Cortex of kidney (tissue), 1 donor: ENCODE measurements around the gene HTR2B.
"Not testable (repeated sequence)": the region's sequence is repeated elsewhere in the genome, so short reads cannot be mapped to it uniquely, and the experiment has no call there.

ENCODE experiments used
- DNase-seq: peaks from one replicate; lab custom pipeline; 2025; lab: John Stamatoyannopoulos, UW

HTR2B gene

DNA sequence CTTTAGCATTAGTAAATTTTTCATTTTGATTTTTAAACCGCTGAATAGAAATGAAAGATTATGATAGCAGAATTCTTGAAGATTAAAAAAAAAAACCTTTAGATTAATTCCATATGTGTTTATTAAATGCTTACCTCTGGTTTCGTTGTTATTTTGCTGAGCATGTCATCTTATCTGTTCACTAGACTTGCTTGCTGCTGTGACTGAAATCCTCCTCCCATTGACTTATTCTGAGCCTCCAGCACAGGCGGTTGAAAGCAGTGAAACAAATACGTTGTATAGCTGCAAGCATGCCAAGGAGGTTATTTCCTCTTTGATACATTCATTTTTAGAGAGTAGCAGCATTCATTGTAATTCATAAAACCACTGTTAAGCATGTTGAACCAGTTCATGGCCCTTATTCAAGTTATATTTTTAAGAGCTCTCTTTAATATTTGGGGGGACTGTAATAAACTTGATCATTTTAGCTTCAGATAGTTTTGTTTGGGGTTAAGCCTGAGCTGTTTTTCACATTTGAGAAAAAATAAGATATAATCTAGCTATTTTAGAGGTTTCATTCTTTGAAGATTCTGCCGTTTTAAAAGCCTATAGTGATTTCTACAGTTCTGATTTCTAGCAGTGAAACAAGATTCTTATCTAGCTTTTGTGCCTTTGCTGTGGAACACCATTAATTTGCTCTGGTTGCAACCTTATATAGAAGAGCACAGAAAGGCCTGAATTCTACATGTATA, at the start of gene HTR2B:
TSS of gene HTR2B (minus strand) at position 205 of the 731 bp plus-strand sequence. CDS start 1,278 bp downstream, outside the sequence.
- no peak for DNase-seq

DNA sequence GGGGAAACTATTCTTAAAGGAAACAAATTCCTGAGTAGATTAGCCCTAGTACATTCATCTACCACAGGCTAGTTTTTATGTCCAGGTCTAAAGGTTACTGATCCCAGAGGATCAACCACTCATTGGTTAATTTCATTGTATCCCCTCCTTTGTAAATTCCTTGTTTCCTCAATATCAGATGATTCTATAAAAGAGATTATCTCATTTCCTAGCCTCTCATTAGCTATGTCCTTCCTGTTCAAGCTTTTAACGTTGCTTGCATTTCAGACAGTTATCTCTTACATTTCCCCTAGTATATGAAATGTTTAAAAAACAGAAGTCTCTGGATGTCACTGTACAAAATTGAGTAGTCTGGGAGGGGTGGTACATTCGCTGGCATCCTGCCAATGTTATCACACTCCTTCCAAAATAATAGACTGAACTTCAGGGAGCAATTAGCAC, 49.4 kb upstream of the HTR2B start:
- no peak for DNase-seq

DNA sequence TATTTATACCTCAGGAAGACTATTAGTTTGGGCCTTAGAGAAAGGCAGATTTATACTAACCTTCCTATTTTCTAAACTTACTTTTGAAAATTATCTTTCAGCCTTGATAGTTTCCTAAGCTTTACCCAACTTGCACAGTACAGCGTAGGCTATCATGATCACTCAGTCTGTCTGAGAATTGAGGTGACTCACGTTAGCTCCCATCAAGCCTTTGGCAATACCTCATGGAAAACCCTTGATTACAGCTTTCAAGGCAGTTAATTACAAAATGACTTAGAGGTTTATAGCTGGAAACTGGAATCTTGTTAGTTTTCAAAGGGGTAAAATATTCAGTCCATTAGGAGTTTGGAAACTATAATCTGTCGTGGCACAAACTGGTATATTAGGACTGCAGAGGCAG, 47.2 kb upstream of the HTR2B start:
- DNase-seq, result no peak

DNA sequence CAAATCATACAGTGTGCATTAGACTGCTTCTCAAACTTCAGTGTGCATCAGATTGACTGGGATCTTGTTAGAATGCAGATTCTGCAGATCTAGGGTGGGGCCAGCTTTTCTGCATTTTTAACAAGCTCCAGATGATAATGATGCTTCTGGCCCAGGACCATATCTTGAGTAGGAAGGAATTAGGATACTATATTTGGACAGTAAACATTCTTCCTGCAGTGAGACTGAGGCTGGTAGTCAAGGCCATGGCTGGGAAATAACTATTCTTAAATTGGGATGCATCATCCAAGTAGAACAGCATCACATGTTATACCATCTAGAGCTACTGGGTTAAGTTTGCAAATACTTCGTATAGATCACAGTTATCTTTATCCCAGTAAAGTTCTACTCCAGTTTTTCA, 45.2 kb upstream of the HTR2B start:
- no peak for DNase-seq

DNA sequence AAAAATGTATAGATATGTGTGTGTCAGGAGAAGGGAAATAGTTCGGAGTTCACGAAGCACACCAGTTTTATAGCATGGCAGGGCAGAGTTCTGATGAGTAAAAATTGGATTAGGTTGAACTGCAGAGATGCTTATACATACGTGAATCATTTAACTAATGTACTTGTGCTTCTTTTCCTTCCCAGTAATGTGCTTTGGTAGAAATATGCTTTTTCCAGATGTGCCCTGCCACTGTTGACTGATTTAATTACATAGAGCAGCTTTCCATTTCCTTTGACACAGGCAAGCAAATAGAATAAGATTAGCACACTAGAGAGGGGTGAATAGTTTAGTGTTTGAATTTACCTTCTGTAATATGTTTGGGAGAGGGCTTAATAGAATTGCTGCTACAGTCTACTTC, 44.6 kb upstream of the HTR2B start:
- no peak for DNase-seq

DNA sequence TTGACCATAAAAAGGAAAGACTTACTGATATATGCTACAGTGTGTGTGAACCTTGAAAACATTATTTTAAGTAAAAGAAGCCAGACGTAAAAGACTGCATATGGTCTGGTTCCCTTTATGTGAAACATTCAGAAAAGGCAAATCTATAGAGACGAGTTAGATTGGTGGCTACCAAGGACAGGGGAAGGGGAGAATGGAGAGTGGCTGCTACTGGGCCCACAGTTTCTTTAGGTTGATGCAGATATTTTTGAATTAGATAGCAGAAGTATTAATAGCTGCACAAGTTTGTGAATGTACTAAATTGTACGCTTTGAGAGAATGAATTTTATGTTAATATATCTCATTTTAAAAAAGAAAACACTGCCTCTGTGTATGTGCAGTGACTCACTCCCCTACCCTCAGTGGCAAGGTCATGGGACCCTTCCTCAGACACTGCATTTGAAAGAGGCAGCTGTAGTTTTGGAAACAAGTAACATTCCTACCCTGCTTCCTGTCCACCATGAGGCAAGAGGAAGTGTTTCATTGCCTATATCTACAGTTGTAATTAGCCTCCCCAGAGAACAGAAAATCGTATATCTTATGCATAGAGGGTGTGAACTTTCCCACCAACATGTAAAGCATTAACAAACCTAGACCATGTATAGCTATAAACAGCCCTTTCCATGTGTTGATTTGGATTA, 43.8 kb upstream of the HTR2B start:
- no peak for DNase-seq

DNA sequence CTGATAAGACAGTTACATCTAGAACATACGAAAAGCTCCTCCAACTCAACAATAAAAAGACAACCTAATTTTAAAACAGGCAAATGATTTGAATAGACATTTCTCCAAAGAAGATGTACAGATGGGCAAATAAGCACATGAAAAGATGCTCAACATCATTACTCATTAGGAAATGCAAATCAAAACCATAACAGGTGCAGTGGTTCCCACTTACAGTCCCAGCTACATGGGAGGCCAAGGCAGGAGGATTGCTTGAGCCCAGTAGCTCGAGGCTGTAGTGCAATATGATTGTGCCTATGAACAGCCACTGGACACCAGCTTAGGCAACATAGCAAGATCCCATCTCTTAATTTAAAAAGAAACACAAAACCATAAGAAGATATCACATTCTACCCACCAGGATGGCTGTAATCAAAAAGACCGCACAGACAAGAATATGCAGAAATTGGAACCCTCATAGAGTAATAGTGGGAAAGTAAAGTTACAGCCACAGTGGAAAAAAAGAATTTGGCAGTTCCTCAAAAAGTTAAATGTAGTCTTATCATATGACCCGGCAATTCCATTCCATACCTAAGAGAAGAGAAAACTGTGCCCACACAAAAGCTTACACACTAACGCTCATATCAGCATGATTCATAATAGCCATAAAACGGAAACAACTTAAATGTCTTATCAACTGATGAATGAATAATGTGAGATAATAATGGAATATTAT, 43.1 kb upstream of the HTR2B start:
- no peak for DNase-seq

DNA sequence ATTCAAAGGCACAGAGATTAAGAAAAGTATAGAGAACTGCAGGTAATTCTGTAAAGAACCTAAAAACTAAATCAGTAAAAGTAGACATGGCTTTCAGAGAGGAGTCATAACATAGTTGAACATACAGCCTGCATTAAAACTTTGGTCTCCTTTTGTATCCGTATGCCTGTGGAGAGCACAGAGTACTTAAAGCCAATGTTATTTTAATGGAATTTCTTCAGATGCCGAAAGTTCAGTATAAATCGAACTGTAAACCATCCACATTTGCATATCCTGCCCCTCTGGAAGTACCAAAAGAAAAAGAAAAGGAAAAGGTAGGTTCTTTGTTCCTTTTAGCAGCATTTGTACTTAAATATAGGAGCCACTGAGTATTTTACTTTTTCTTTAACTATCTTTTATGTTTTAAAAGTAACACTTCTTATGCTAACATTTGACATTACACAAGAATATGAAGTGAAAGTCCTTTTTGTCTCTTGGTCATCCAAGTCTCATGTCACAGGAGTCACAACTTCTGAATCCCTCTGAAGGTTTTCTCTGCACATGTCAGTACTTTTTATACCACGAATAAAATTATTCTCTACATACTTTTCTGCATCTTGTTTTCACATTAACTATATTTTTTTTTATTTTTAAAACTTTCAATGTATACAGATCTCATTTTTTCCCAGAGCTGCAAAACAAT, 38.7 kb upstream of the HTR2B start:
- no peak for DNase-seq

DNA sequence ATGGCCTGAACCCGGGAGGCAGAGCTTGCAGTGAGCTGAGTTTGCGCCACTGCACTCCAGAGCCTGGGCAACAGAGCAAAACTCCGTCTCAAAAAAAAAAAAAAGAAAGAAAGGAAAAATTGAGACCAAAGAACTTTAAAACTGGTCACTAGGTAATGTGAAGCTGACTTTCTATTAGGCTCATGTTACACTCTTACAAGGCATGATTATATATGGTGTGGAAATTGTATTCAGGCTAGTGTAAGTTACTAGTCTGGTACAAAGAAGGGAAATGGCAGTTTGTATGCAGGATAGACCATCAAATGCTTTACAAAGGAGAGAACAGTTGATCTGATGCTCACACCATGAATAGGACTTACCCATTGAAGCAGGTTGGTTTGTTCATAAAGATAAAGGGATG, 38.2 kb upstream of the HTR2B start:
- DNase-seq, result no peak

DNA sequence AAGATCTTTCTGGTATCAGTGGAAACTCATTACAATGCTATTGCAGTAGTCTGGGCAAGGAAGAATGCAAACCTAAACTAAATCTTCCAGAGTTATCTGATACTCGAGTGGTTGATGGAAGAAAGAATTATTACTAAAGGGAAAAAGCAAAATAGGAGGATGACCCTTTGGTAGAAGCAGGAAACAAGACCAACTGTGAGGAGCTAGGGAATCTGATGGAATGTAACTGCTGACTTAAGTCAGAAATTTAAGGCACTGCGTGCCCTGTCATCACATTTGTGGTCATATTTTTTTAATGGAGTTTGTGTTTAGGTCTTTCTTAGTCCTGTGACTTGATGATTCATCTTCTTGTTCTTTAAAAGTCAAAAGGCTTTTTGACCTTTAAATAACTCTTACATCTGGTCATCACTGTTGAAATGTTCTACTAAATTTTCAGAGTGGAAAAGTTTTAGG, 37.1 kb upstream of the HTR2B start:
- no peak for DNase-seq

DNA sequence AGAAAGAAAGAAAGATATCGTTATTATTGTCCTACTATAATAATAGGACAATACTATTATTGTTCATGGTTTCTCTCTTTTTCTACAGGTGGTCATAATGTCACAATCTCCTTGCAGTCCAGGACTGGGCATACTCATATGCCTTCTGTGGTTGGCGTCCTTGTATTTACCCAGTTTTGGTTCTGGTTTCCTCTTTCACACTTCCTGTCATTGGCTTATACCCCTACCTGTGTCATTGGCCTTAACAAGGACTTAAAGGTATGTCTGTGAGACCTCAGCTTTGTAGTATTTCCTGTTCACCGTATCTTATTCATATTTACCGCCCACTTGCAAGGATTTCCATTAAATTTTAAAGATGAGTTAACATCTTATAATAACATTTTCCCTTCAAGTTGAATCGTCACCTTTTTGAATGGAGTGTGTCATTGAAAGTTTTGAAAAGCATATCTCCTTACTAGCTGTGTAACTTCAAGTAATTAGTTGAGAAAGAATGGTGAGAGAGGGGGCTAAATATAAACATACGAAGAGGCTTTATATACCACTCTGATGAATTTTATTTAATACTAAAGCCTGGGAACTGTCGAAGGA, 36.5 kb upstream of the HTR2B start:
- DNase-seq, result no peak

DNA sequence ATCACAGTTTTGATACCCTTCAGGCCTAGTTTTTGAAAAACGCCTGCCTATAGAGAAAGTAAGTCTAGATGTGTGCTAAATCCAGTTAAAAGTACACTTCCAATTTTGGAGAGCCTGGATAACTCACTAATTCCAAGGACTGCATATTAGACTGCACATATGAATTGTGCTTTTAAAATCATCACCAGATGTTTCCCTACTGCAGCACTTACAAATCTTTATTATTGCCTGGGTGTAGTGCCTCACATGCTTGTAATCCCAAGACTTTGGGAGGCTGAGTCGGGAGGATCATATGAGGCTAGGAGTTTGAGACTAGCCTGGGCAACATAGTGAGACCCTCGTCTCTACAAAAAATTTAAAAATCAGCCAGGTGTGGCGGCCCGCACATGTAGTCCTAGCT, 35.9 kb upstream of the HTR2B start:
- no peak for DNase-seq

DNA sequence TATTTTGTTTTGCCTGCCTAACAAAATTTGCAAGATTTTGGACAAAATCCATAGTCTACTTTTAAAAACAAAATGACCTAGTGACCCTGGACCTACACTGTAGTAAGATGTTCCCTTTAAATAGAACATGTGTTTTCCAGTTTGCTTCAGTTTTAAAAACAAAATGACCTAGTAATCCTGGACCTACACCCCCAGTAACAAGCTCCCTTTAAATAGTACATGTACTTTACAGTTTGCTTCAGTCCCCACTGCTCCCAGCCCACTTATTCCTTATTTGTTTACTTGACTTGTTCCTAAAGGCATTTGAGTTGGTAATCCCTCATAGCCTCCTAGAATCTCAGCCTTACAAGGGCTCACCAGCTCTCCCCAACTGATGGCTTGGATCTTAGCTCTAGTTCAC, 34.5 kb upstream of the HTR2B start:
- DNase-seq, result no peak

DNA sequence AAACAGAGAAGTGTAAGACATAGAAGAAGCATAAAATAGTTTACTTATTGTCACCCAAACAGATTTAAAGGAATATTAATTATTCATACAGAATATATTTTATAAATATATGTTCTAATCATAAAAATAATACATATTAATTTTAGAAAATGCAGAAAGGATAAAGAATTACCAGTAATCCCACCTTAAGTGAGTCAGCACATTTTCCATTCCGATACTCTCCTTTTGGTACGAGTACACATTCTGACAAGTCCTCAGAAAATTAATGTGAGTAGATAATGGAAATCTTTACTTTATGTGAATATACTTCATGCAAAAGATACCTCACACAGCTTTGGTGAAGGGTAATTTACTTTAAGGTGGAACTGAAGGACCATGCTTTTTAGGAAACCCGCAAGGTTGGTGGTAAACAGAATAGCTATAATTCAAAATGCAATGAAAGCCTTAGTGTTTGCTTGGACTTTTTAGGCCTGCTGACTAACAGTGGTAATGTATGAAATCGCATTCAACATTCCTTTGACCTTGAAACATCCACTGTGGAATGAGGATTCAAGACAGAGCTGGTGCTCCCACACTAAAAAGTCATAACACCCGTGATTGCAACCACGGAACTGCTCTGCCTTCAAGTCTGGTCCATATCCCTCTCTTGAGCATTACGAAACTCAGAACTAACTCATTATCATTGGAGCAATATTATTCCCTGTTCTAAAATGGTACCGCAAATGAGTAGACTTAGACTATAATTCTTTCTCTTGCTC, 28.1 kb upstream of the HTR2B start:
- no peak for DNase-seq

DNA sequence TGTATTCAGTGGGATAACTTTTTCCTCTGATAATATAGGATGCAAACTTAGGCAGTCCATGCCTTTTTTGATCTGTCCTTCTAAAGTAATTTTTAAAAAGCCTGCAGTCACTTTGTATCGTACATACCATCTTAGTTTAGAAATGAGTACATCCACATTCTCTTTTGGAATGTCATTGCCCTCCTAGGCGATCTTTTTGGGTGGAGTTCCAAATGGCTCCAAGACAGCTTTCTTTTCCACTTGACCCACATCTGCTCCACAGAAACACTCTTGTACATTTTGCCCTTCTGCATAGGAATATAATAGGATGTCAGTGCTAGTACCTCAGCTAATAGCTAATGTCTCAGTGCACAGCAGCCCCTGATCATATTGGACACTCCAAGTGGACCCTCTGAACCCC, 21.8 kb upstream of the HTR2B start:
- no peak for DNase-seq

DNA sequence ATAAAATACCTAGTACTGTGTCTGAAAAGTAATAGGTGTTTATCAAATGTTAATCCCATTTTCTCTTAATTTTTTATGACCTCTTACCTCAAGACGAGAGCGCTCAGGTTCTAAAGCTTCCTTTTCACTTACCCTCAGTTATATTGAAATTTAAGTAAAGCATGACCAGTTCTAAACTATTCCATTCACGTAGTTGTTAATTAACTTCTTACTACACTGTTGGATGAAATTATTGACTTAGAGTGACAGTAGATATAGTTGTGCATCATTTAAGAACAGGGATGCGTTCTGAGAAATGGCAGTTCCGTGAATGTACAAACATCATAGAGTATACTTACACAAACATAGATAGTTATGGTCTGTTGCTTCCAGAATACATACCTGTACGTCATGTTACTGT, 20.1 kb upstream of the HTR2B start:
- no peak for DNase-seq

DNA sequence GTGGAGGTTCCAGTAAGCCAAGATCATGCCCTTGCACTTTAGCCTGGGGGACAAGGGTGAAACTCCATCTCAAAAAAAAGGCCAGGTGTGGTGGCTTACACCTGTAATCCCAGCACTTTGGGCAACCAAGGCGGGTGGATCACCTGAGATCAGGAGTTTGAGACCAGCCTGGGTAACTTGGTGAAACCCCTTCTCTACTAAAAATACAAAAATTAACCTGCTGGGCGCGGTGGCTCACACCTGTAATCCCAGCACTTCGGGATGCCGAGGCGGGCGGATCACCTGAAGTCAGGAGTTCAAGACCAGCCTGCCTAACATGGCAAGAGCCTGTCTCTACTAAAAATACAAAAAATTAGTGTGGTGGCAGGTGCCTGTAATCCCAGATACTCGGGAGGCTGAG, 16.0 kb upstream of the HTR2B start:
- DNase-seq, result not testable (repeated sequence)

DNA sequence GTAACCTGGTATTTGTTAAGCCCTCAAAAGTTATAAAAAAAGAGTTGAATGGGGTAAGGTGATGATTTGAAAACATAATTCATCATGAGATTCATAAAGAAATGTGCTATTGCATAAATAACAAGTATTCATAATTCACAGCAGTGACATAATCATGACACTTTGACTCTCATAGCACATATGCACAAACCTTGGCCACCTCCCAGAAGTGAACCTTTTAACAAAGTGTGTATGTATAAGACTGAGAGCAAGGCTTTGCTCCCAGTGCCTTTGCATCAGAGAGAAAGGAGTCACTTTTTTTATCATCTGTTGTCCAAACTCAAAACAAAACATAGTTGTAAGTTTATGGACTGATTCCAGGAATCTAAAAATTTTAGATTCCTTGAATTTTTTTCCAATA, 15.0 kb upstream of the HTR2B start:
- DNase-seq, result no peak

DNA sequence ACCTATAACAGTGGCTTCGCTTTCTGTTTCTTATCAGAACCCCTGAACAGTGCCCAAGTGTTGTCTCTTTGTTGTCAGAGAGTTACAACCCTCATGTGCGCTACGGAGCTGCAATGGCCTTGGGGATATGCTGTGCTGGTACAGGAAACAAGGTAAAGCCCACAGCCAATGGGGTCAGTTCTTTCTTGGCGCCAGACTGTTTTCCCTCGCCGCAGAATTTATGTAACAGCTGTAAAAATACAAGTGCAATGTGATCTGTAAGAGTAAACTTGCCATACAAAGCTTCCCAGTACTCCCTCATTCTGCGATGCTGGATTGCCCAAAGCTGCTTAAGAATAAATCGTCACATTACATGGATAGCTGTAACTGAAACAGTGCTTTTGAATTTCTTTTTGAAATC, 13.9 kb upstream of the HTR2B start:
- no peak for DNase-seq

DNA sequence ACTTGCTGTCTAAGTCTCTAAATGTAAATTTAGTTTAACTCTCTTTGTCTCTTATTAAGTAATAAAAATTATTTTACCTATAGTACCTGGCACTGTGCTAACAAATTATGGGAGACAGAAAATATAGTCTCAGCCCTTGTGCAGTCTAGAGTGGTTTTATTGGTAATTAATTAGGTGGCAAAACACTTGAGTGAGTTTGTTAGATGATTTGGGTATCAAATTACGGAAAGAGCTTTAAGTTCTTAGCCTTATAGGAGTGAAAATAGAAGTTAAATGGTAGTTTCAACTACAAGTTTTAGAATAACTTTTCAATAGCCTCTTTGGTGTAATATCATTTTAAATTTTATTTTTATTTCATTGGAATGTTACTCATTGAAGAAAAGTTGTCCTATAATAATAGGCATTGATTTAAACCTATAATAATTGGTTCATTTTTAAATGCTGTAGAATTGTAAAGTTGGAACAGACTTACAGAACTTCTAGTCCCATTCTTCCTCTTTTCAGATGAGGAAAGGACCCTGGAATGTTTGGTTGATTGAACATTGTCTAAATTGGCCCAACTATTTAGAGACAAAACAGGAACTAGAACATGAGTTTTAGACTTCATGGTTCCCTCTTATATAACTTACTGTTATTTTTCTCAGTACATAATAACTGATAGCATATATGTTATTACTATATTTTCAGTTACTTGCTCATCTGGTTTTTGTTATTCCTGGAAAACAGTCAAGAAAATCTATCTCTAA, 10.2 kb upstream of the HTR2B start:
- DNase-seq, result no peak
